Stimulated activated CD8-positive, alpha-beta memory T cell treated with anti-CD3 and anti-CD28 coated beads, Interleukin-4, amount 100 ng/mL, for 24 hours (primary cell): ENCODE results near the gene FCRLA.
A peak's percentile ranks its signal among the peaks of the same experiment; 100 is the strongest.
"Not testable (repeated sequence)": the region's sequence is repeated elsewhere in the genome, so short reads cannot be mapped to it uniquely, and the experiment has no call there.

Experiments used
- DNase-seq: peaks from one replicate; pipeline ENCODE4 v3.0.0-alpha.2; 2020; ENCODE audit warnings: low read depth

Gene FCRLA

GRCh38 chr1:161705537-161705936 is 1.5 kb upstream of the FCRLA start:
- DNase-seq = no peak

GRCh38 chr1:161706113-161706481 is 932 bp upstream of the FCRLA start:
- DNase-seq = no peak

GRCh38 chr1:161707503-161707902 is 474 bp downstream of the FCRLA start:
- no peak for DNase-seq

DNA sequence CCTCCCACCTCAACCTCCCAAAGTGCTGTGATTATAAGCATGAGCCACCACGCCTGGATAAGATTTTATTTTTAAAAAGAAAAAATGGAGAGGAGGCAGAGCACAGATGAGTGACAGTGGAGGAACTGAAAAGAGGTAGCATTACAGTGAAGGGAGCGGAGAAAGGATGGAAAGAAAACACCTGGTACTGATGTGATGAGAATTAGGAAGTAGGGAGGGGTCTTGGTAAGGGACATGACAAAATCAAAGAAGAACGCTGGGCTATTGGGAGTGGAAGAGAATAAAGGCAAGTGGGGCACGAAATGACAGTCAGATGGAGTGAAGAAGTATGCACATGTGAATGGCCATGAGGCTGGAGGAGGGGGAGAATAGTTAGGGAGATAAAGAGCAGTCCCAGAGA is 2.3 kb downstream of the FCRLA start:
- no peak for DNase-seq

GRCh38 chr1:161710560-161710959 is 3.5 kb downstream of the FCRLA start:
- no peak for DNase-seq

DNA sequence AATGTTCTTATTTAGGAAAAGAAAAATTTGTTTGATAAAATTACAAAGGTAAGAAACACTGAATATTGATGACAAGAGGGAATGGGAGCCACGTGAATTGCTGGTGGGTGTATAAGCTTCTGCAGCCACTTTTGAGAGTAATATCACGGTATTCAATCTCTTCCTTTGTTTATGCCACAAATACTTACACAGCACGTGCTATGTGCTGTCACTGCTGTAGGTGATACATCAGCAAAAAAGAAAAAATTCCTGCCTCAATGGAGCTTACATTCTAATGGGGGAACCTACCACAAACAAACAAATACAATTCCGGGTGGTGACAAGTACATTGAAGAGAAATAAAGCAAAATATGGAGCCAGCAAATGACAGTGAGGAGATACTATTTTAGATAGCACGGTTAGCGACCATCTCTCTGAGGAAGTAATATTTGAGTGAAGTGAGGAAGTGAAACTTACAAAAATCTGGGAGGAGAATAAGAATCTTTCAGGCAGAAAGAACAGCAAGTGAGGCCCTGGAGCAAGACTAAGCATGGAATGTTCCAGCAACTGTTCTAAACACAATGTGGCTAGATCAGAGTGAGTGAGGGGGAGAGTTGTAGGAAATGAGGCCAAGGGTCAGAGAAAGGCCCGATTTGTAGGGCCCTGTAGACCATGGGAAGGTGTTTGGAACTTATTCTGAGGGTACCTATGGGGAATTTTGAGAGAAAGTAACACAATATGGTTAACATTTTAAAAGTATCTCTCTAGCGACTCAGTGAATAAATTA is 11.7 kb downstream of the FCRLA start:
- DNase-seq = no peak

DNA sequence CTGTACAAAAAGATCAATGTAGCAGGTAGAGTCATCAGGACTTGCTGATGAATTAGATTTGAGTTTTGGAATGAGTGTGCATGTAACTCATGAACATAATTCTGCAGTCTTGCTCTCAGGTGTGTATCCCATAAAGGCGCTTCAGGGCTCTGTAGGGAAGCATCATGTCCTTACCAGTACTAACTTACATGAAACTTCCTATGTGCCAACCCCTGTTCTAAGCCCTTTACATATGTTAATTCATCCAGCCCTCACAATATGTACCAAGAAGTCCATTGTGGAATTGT is 12.2 kb downstream of the FCRLA start:
- no peak for DNase-seq

GRCh38 chr1:161720422-161720821 is 13.4 kb downstream of the FCRLA start:
- DNase-seq = no peak

DNA sequence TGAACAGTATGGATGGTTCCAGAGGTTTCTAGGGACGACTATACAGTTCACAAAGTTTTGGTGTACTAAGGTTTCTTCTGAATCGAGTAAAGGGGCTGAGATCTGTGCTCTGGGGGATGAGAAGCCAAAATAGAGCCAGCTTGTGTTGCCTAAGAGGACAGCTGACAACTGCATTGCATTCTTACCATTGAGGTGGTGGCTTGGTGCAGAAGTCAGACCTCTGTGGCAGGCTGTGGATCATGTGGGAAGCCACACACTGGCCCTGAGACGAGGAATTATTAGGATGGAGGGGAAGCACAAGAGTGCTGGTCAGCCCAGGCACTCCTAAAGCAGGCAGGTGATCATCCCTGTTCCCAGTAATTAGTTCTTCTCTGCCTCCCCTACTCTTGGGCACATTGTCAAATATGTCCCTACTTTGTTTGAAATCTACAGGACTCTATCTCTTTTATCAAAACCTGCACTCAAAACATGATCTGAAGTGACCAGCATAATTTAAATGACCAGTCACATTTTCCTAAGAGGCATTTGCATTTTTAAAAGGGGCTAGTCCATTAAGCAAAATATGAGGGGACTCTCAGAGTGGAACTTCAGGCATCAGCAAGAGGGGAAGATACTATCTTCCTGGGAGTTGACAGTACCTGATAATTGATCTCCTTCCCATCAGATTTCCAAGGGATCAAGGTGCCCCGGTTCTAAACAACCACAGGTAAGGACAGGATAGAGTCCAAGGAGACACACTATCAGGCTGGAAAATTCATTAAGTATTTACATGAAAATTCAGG is 14.1 kb downstream of the FCRLA start, which contains the start of gene FCRLB:
TSS of gene FCRLB (plus strand) at position 589 of the 782 bp plus-strand sequence. CDS start 1,129 bp downstream, outside the sequence.
- no peak for DNase-seq

- DNase-seq = no peak
These were observed 14.8 kb downstream of the FCRLA start for GRCh38 chr1:161721738-161722343.

DNA sequence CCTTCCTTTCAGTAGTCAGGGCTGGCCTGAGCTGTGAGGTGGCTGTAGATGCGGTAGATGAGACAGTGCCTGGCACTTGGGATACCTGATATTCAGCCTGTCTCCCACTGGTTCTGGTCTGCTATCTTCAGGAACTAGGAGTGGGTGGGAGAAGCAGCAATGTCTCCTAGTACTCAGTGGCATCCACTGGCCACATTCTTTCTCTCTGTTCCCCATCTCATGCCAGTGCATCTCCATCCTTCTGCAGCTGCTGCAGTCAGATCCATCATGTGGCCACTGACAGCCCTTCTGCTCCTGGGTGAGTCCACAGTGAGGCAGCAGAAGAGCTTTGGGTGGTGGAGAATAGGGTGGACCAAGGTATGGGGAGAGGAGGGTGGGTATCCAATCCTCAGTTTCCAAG is 15.4 kb downstream of the FCRLA start:
- no peak for DNase-seq

- DNase-seq = no peak
These were observed 16.6 kb downstream of the FCRLA start for GRCh38 chr1:161723459-161724141.

DNA sequence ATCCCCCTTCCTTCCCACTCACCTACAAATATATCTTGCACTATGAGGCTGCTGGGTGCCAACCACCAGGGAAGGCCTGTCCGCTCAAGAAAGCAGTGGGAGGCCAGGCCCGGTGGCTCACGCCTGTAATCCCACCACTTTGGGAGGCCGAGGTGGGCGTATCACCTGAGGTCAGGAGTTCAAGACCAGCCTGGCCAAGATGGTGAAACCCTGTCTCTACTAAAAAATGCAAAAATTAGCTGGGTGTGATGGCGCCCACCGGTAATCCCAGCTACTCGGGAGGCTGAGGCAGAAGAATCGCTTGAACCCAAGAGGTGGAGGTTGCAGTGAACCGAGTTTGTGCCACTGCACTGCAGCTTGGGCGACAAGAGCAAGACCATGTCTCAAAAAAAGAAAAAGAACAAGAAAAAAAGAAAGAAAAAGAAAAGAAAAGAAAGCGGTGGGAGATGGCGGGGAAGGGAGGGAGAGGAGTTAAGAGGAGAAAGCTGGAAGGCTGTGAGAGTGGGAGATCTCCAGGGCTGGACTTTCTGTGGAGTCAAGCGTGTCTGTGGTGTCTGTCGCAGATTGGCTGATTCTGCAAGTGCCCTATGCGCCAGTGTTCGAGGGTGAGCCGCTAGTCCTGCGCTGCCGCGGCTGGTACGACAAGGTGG is 18.4 kb downstream of the FCRLA start:
- not testable (repeated sequence) for DNase-seq

DNA sequence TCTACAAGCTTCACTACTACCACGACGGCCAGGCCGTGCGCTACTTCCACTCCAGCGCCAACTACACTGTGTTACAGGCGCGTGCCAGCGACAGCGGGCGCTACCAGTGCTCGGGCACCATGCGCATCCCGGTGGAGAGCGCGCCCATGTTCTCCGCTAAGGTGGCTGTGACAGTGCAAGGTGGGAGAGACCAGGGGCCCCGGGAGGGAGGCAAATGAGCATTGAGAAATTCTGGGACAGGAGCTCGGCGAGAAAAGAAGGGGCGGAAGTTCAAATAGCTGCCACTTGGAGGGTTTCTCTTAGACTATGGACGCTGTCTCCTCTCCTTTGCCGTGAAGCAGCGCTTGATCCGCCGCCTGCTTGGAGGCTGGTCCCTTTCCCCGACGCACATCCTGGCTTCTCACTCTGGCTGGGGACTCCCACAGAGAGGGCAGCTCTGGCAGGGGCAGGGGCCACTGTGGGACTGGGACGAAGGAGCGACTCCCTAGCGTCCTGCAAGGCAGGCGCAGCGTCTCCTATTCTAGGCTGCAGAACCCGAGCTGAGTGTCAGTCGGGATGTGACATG is 19.0 kb downstream of the FCRLA start:
- DNase-seq = peak; percentile 6

DNA sequence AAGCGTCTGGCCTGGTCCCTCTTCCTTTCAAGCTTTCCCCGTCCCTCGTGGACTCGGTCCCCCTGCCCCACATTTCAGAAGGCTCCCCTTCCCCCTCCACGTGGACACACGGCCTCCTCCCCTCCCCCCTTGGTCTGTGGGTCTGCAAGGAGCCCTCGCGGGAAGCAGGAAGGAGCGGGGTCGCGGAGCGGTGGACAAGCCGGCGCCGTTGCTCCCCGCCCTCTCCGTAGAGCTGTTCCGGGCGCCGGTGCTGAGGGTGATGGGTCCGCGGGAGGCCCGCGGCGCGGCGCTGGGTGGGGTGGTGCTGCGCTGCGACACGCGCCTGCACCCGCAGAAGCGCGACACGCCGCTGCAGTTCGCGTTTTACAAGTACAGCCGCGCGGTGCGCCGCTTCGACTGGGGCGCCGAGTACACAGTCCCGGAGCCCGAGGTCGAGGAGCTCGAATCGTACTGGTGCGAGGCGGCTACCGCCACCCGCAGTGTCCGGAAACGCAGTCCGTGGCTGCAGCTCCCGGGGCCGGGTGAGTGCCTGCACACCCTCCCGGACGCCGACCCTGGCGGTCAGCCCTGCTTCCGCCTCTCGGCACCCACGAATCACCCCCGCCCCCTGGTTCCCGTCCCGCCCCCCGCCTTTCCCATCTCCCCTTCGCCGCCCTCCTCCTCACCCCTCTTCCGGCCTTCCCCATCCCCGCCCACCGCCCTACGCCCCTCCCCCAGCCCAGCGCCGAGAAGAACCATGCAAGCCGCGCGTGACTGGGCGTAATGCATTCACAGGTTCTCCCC is 19.6 kb downstream of the FCRLA start:
- DNase-seq = peak; percentile 56

DNA sequence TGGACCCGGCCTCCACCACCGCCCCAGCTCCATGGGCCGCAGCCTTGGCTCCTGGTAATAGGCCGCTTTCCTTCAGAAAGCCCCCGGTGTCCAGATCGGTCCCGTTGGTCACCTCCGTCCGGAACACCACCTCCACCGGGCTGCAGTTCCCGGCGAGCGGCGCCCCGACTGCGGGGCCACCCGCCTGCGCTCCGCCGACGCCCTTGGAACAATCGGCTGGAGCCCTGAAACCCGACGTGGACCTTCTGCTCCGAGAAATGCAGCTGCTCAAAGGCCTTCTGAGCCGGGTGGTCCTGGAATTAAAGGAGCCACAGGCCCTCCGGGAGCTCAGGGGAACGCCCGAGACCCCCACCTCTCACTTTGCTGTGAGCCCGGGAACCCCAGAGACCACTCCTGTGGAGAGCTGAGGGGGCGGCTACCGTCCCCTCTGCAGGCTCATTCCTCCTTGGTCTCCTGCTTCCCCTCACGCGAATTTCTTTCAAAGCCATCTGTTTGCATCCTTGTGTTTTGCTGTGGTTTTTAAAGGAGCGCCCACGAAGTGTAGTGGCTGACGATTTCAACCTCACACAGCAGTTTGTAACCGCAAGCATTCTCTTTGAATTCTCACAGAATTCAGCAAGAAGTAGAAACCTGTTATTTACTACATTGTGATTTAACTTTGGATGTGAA is 20.4 kb downstream of the FCRLA start:
- peak; percentile 11 for DNase-seq

DNA sequence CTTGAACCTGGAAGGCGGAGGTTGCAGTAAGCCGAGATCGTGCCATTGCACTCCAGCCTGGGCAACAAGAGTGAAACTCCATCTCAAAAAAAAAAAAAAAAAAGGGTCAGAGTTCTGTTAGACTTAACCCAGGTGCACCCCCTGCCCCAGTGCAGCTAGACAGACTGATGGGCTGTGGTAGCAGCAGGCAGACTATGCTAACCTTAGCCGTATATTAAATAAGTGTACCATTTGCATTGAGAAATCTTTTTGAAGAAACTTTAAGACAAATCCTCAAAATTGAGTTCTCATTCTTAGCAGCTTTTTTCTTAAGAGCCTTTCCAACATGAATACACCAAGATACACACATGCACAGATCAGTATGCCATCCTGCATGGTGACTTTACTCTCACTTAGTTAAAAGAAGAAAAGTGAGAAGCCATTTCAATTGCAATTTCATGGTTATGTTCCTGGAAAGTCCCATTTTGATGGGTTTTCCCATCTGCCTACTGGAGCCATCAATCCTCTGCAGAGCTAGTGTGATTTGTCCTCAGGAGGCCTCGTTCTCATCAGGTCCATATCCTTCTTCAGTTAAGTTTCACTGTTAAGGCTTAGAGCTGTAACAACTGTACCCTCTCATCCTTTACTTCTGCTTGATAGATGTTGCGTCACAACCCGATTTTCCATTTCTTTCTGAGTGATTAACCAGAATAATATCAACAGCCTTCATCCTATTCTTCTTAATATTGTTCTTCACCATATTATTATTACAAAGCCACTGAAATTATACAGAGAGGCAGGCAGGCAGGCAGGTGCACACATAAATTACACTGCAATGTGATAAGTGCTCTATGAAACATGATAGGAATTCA is 21.6 kb downstream of the FCRLA start:
- DNase-seq = no peak

GRCh38 chr1:161730050-161730564 is 23.1 kb downstream of the FCRLA start:
- DNase-seq = peak; percentile 29

GRCh38 chr1:161731241-161731640 is 24.2 kb downstream of the FCRLA start:
- no peak for DNase-seq
